VCaP (cell line): ENCODE data around the gene WNT7B.

Experiments
- H3K27ac ChIP-seq: fragments of 450-650 bp; 2 replicates; pipeline ENCODE4 v1.5.1; 2017
- TF ChIP-seq, protein P1 (sequence below): fragments of 450-650 bp; conservative IDR thresholded peaks from 2 replicates; pipeline ENCODE4 v1.5.1; 2017; ENCODE audit warnings: mild to moderate bottlenecking, moderate library complexity

Gene WNT7B

DNA sequence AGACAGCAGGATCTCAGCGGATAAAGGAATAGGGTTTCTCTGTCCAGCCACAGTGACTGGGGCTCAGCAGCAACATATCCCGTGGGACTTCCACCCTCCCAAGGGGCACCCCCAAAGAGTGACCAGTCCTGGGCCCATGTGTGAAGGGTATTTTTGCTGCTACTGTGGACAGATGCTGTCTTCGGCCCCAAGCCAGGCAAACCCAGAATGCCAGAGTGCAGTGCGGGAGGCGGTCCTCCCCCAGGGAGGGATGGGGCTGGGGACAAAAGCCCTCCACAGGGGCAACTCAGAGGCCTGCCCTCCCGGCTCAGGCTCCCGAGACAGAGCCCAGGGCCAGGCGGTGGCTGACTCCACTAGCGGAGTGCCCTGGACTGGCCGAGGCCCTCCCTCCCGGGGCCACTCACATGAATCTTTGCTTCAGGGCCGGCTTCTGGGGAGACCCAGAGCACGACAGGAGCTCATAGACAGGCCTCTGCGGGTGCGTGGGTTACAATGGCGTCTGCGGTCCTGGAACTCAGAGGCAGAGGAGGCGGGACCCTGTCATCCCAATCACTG lies 34.7 kb upstream of the WNT7B start:
- TF ChIP-seq, protein P1, sequence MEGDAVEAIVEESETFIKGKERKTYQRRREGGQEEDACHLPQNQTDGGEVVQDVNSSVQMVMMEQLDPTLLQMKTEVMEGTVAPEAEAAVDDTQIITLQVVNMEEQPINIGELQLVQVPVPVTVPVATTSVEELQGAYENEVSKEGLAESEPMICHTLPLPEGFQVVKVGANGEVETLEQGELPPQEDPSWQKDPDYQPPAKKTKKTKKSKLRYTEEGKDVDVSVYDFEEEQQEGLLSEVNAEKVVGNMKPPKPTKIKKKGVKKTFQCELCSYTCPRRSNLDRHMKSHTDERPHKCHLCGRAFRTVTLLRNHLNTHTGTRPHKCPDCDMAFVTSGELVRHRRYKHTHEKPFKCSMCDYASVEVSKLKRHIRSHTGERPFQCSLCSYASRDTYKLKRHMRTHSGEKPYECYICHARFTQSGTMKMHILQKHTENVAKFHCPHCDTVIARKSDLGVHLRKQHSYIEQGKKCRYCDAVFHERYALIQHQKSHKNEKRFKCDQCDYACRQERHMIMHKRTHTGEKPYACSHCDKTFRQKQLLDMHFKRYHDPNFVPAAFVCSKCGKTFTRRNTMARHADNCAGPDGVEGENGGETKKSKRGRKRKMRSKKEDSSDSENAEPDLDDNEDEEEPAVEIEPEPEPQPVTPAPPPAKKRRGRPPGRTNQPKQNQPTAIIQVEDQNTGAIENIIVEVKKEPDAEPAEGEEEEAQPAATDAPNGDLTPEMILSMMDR: no peak
- H3K27ac ChIP-seq: no peak overlapping the region

DNA sequence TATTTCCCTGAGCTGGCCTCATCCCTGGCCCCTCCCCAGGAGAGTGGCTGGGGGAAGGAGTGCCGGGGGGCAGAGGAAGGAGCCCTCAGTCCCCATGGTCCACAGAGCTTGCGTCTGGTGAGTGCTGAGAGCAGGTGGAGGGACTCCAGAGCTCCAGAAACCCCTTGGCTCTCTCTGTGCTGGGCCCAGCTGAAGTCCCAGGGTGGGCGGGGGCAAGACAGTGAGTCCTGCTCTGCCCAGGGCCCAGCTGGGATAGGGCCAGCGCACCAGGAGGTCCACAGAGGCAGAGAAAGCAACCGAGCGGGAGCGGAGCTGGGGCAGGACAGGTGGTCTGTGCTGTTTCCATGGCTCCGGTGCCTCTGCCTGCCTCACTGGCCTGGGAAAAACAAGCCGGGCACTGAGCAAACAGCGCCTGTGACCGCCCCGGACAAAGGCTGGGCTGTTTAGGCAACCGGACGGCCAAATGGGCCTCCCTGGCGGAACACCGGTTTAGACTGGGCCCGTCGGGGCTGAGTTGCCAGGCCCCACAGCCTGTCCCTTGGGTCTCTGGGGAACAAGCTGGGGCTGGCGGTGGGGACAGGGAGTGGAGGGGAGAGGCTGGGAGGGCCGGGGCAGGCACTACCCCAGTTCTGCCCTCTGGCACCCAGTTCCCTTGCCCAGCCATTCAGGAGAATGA lies 34.1 kb upstream of the WNT7B start:
- H3K27ac ChIP-seq: no peak overlapping the region
- TF ChIP-seq, protein P1: no peak

DNA sequence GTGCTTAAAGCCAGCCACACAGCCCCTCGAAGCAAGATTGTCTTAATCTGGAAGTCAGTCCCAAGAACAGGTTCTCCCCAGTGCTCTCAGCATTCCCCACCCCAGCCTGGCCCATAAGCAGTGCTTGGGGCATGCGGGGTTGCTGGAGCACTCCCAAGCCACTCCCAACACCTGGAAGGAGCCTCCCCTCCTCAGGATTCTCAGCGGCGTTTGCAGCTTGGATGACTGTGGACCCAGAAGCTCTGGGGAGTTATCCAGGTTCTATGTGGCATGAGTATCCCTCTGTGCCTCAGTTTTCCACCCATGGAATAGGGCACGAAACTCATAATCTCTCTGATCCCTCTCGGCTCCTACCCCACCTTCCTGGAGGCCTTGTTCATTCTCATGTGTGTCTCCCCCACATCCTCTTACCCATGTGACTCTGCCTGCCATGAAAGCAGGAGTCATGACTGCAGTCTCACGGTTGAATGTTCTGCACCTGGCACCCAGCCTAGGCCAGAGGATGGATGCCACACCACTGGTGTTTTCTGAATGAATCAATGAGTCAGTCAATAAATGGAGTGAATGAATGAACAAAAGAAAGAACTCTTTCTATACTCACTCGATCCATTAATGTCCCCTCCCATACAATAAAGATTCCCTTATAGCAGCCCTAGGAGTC lies 33.4 kb upstream of the WNT7B start:
- TF ChIP-seq, protein P1: no peak
- H3K27ac ChIP-seq: no peak overlapping the region

DNA sequence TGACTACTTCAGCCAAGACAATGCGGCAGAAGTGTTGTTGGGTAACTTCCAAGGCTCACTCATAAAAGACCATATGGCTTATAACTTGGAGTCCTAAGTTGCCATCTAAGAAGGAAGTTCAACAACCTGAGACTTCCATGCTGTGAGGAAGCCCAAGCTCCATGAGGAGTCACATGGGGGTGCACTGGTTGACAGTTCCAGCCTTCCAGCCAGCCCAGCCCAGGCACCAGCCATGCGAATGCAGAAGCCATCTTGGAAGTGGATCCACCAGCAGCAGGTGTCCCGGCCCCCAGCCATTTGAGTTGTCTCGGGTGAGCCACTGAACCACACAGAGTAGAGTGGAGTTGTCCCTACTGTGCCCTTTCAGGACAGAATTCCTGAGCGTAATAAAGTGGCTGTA lies 32.8 kb upstream of the WNT7B start:
- TF ChIP-seq, protein P1: no peak

DNA sequence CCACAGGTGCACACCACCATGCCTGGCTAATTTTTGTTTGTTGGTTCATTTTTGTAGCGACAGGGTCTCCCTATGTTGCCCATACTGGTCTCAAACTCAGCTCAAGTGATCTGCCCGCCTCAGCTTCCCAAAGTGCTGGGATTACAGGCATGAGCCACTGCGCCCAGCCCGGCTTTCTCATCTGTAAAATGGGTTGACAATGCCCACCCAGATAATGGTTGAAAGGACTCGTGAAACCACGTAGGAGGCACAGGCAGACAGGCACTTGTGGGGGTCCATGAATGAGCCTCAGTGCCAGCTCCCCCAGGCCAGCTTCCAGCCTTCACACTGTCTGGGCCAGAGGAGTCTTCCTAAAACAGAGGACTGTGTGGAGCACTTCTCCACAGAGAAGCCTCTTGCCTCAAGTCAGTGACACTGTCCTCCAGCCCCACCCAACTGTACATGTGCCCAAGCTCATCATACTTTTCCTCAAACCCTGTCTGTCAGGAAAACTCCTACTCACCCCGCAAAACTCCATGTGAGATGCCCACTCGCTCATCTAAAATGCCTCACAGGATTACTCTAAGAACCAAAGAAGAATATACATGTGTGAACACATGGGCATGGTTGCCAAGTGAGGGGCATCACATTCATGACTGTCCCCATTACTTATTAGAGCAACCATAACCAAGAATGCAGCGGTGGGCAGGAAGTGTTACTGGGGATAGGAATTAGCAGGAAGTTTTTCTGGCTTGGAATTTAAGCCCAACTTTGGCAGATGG lies 32.1 kb upstream of the WNT7B start:
- no peak overlapping the region for H3K27ac ChIP-seq
- TF ChIP-seq, protein P1: no peak

More for the DNA sequence above, 32.8 kb upstream of the WNT7B start:
- no peak overlapping the region for H3K27ac ChIP-seq

DNA sequence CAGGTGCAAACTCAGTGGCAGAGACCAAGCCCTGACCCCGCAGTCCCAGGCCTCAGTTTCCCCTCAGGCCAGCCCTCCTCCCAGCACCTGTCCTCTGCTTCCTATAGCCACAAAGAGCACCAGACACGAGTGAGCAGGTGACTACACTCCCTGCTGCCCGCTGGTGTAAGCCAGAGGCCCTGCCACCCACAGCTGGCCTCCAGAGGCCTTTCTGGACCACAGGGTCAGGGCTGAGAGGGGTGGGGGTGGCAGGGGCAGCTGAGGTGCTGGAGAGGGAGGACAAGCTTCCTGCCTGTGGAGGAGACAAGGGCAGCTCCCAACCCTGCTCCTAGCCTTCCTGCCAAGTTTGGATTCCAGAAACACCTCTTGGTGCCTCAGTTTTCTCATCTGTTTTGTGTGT lies 31.3 kb upstream of the WNT7B start:
- TF ChIP-seq, protein P1: no peak
- H3K27ac ChIP-seq: no peak overlapping the region

DNA sequence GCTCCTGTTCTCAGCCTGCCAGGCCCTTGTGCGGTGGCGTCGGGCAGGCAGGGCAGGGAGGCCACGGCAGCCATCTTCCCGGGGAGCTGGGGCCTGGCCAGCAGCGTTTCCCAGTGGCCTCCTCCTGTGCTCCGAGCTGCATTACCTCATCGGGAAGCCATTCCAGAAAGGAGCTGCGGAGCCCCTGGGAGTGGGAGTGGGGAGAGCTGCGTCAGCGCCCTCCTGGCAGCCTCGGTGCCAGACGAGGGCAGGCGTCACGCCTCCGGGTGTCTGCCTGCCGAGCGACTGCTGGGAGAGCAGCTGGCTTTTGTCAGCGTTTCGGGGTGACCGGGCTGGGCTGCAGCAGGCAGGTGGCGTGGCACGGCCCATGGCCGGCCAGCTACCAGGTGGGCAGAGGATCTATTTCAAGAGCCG lies 30.9 kb upstream of the WNT7B start:
- peak overlapping the region; percentile 51 for H3K27ac ChIP-seq
- TF ChIP-seq, protein P1: no peak
